ENCODE data around the gene NUAK2.

GRCh38 chr1:205313563-205314308, 7.8 kb downstream of the NUAK2 start:
- no peak for TF ChIP-seq POLR2A (IDR thresholded peaks at IDR 0.05)
- TF ChIP-seq, protein P1, sequence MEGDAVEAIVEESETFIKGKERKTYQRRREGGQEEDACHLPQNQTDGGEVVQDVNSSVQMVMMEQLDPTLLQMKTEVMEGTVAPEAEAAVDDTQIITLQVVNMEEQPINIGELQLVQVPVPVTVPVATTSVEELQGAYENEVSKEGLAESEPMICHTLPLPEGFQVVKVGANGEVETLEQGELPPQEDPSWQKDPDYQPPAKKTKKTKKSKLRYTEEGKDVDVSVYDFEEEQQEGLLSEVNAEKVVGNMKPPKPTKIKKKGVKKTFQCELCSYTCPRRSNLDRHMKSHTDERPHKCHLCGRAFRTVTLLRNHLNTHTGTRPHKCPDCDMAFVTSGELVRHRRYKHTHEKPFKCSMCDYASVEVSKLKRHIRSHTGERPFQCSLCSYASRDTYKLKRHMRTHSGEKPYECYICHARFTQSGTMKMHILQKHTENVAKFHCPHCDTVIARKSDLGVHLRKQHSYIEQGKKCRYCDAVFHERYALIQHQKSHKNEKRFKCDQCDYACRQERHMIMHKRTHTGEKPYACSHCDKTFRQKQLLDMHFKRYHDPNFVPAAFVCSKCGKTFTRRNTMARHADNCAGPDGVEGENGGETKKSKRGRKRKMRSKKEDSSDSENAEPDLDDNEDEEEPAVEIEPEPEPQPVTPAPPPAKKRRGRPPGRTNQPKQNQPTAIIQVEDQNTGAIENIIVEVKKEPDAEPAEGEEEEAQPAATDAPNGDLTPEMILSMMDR (IDR thresholded peaks at IDR 0.05) = no peak
